Hematopoietic multipotent progenitor cell treated with erythropoietin and hydrocortisone succinate and interleukin-3 and kit ligand, for 6 days (in vitro differentiated cells): Measurements from ENCODE around the gene TTC16.

ENCODE experiments used
- DNase-seq: peaks from one replicate; pipeline ENCODE4 v3.0.0-alpha.2; 2015

TTC16 gene

DNA sequence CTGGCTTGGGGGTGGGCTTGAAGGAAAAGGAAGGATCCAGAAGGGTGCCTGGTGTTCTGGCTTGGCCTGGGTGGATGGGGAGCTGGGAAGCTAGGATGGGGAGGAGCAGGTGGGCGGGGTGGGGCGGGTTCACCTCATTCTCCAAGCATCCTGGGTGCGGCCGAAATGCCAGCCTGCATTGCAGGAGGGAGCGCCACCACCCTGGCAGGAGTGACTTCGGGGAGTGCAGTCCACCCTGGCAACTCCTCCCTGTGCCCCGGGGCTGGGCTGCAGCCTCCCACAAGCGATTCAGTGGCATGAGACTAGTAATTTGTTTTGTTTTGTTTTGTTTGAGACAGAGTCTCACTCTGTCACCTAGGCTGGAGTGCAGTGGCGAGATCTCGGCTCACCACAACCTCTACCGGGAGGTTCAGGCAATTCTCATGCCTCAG lies 5.5 kb downstream of the TTC16 start:
- no peak for DNase-seq

DNA sequence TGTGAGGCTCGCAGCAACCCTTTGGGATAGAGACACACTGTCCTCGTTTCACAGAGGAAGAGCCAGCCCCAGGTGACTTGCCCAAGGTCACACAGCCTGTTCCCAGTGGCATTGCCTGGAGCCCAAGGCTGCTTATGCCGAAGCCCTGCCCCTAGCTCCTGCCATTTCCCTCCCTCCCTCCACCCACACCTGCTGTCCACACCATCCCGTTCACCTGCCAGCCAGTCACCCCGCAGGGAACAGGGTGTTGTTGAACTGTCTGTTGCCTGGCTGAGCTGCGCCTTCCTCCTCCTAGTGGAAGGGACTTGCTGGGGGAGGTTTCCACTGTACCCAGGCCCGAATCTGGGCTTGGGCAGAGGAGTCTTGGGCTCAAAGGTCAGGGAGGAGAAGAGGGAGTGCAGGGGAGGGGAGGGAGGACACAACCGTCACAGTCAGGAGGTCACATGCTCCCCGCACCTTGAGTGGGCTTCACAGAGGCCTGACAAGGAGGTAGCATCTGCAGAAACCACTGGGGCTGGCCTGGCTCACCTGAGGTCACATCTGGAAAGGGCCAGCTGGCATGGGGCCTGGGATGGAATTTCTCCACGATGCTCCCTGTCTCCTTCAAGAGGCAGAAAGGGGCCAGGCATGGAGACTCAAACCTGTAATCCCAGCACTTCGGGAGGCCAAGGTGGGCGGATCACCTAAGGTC lies 6.3 kb downstream of the TTC16 start:
- no peak for DNase-seq

- DNase-seq = no peak
Observed at GRCh38 chr9:127723013-127723412, 7.1 kb downstream of the TTC16 start.

DNA sequence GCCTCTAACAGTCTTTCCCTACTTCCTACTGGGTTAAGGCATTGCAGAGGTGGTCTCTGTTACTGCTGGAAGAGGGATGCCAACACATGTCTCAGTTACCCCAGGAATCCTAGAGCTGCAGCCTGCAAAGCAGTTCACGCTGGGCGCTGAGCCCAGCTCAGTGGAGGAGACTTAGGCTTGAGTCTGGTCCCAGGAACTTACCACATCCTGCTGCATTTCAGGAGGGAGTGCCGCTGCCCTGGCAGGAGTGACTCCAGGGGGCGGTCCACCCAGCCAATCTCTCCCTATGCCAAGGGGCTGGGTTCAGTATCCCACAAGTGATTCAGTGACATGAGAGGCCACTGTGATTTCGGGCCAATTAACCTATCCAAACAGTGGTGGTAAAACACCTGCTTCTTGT lies 7.6 kb downstream of the TTC16 start:
- DNase-seq = no peak

GRCh38 chr9:127724012-127724411 lies 8.1 kb downstream of the TTC16 start:
- no peak for DNase-seq

GRCh38 chr9:127726871-127727270 lies 11.0 kb downstream of the TTC16 start:
- no peak for DNase-seq

- no peak for DNase-seq
Observed at GRCh38 chr9:127728808-127729207, 12.9 kb downstream of the TTC16 start.

- DNase-seq = no peak
Observed at GRCh38 chr9:127729522-127730256, 13.8 kb downstream of the TTC16 start.

- no peak for DNase-seq
Observed at GRCh38 chr9:127730262-127730661, 14.4 kb downstream of the TTC16 start.

- no peak for DNase-seq
Observed at GRCh38 chr9:127730799-127731410, 15.0 kb downstream of the TTC16 start.

GRCh38 chr9:127731938-127732337 lies 16.1 kb downstream of the TTC16 start:
- DNase-seq = no peak

- DNase-seq = no peak
Observed at GRCh38 chr9:127732444-127732843, 16.6 kb downstream of the TTC16 start.

GRCh38 chr9:127733614-127734013 lies 17.7 kb downstream of the TTC16 start:
- DNase-seq = no peak

- DNase-seq = no peak
Observed at GRCh38 chr9:127734247-127734746, 18.4 kb downstream of the TTC16 start.

- peak; percentile 99 for DNase-seq
Observed at GRCh38 chr9:127734747-127735529, 19.1 kb downstream of the TTC16 start, which contains the start of gene TOR2A. TSS of gene TOR2A (minus strand) at chr9:127735294. CDS start at chr9:127735270, 24 bp downstream.

GRCh38 chr9:127735530-127736185 lies 19.8 kb downstream of the TTC16 start:
- no peak for DNase-seq

DNA sequence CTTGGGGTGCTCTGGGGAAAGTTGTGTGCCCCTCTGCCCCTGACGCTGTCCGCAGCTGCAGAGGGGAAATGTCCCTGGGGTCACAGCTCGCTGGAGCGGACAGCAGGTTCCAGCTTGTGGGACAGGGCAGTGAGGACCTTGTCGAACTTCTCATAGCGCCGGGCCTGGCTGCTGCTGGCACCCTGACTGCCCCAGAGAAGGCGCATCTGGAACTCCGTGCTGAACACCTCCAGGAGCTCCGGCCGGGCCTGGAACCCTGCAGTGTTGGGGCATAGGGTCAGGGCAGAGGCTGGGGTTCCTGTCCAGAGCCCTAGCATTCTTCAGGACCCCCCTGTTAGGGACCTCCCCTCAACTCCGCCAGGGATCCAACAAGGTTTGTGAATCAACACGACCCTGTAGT lies 22.8 kb downstream of the TTC16 start:
- no peak for DNase-seq

DNA sequence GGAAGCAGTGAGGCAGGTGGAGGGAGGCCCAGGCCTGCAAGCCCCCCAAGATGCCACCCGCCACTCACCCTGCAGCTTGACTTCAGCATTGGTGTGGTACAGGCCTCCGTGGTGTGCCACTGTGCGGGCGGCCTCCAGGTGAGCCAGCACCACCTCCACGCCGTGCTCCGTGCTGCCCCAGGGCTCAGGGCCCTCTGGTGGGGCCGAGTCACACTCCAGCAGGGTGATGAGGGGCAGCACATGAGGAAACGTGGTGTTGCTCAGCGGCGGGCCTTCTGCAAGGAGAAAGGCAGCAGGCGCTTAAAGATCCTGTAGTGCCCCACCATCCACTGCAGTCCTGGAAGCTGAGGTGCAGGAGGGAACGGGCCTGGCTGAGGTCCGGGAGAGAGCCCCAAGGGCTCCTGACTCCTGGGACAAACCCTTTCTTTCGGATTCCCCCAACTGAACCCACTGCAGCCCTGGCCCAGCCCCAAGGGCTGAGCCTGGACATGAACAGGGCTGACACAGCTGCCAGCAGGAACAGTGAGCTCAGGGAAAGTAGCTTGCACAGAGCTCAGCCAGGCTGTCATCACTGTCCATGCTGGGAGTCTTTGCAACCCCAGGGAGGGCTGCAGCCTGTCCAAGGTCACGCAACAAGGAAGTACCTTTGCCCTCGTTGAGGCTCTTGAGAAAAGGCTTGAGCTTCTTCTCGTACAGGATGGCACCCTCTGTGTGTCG lies 23.9 kb downstream of the TTC16 start:
- DNase-seq = no peak

DNA sequence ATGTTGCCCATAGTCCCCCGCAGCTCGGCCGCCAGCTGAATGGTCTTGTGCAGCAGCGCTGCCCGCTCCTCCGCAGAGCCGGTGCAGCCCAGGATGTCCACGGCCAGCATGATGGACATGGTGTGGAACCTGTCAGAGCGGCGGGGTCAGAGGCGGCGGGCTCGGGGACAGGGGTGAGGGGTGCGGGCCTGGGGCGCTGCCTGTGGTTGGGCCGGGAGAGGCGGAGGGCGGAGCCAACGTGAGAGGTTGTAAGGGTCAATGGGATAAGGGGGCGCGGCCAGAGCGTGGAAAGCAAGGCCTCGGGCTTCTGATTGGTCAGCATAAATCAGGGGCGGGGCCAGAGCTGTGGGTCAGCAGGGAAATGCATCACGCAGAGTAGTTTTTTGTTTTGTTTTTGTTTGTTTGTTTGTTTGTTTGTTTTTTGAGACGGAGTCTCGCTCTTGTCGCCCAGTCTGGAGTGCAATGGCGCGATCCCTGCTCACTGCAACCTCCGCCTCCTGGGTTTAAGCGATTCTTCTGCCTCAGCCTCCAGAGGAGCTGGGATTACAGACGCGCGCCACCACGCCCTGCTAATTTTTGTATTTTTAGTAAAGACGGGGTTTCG lies 26.1 kb downstream of the TTC16 start:
- no peak for DNase-seq

- DNase-seq = peak; percentile 44
Observed at GRCh38 chr9:127742435-127743088, 26.7 kb downstream of the TTC16 start.
